Activated naive CD4-positive, alpha-beta T cell treated with Interleukin-2 at 50 U/mL for 16 hours (primary cell): ENCODE measurements around the gene KRTAP4-5.
"Not testable (repeated sequence)": the region's sequence is repeated elsewhere in the genome, so short reads cannot be mapped to it uniquely, and the experiment has no call there.

Source experiments
- DNase-seq: peaks from one replicate; pipeline ENCODE4 v3.0.0-alpha.2; 2020

Gene KRTAP4-5

GRCh38 chr17:41145261-41145660 is 4.4 kb downstream of the KRTAP4-5 start:
- no peak for DNase-seq

GRCh38 chr17:41144846-41145245 is 4.8 kb downstream of the KRTAP4-5 start:
- no peak for DNase-seq

- DNase-seq: no peak
Measured at GRCh38 chr17:41141361-41141760, 8.3 kb downstream of the KRTAP4-5 start.

- no peak for DNase-seq
Measured at GRCh38 chr17:41140360-41141131, 9.1 kb downstream of the KRTAP4-5 start, which contains the start of gene KRTAP4-6. Gene KRTAP4-6 (minus strand): TSS chr17:41140544. CDS start chr17:41140487, 57 bp downstream.

GRCh38 chr17:41139865-41140264 is 9.8 kb downstream of the KRTAP4-5 start:
- not testable (repeated sequence) for DNase-seq

GRCh38 chr17:41133880-41134735 is 15.5 kb downstream of the KRTAP4-5 start:
- no peak for DNase-seq

- no peak for DNase-seq
Measured at GRCh38 chr17:41131979-41132378, 17.6 kb downstream of the KRTAP4-5 start.

- DNase-seq: no peak
Measured at GRCh38 chr17:41127371-41127770, 22.3 kb downstream of the KRTAP4-5 start.

- DNase-seq: no peak
Measured at GRCh38 chr17:41126412-41126811, 23.2 kb downstream of the KRTAP4-5 start.

GRCh38 chr17:41125064-41125463 is 24.6 kb downstream of the KRTAP4-5 start:
- DNase-seq: no peak

GRCh38 chr17:41123991-41124371 is 25.6 kb downstream of the KRTAP4-5 start, which contains the start of gene KRTAP4-12:
Gene KRTAP4-12 (minus strand): TSS chr17:41124182. CDS start chr17:41124122, 60 bp downstream.
- not testable (repeated sequence) for DNase-seq

GRCh38 chr17:41123292-41123990 is 26.2 kb downstream of the KRTAP4-5 start:
- not testable (repeated sequence) for DNase-seq

GRCh38 chr17:41121742-41122141 is 27.9 kb downstream of the KRTAP4-5 start:
- no peak for DNase-seq

- not testable (repeated sequence) for DNase-seq
Measured at GRCh38 chr17:41119696-41120690, 29.6 kb downstream of the KRTAP4-5 start.

GRCh38 chr17:41118721-41119120 is 30.9 kb downstream of the KRTAP4-5 start:
- no peak for DNase-seq

GRCh38 chr17:41117846-41118386 is 31.7 kb downstream of the KRTAP4-5 start, which contains the start of gene KRTAP4-11:
Gene KRTAP4-11 (minus strand): TSS chr17:41118373. CDS start chr17:41118315, 58 bp downstream.
- DNase-seq: not testable (repeated sequence)

- DNase-seq: no peak
Measured at GRCh38 chr17:41116297-41116696, 33.3 kb downstream of the KRTAP4-5 start.

- no peak for DNase-seq
Measured at GRCh38 chr17:41111151-41111885, 38.3 kb downstream of the KRTAP4-5 start.

- not testable (repeated sequence) for DNase-seq
Measured at GRCh38 chr17:41108728-41109386, 40.8 kb downstream of the KRTAP4-5 start.

GRCh38 chr17:41107941-41108450 is 41.6 kb downstream of the KRTAP4-5 start:
- DNase-seq: no peak
